B cell (primary cell): ENCODE measurements around the gene NUP210L. TPM values are rescaled to one million over a fixed set of nuclear protein-coding genes. Genes with fewer than 3 reads are reported as not detected.
A peak's percentile ranks its signal among the peaks of the same experiment; 100 is the strongest.

Source experiments
- ATAC-seq: fragments of 200-7000 bp; cut with Tn5 transposase; one replicate; pipeline ENCODE4 v1.10.0; 2021; ENCODE audit warnings: low read depth, mild to moderate bottlenecking, moderate number of reproducible peaks, moderate library complexity
- CTCF ChIA-PET: fragments of 350-600 bp; sonication (Branson Sonifier 250); formaldehyde crosslinking; loops from one replicate; lab custom pipeline; 2021; ENCODE audit warnings: antibody characterized with exemption, inconsistent platforms; lab: Charles Lee
- POLR2A ChIA-PET: fragments of 350-600 bp; sonication (Branson Sonifier 250); formaldehyde crosslinking; loops from one replicate; lab custom pipeline; 2021; ENCODE audit warnings: antibody characterized with exemption; lab: Charles Lee
- DNase-seq: peaks from one replicate; pipeline ENCODE4 v3.0.0; 2013
- H2AFZ ChIP-seq: 2 replicates; pipeline ENCODE4 v1.6.1; 2012; ENCODE audit warnings: mild to moderate bottlenecking, low read depth, low read length; ENCODE audit not compliant: insufficient read depth, poor library complexity, severe bottlenecking
- H3K27ac ChIP-seq, 2 donors: 1 replicate in 1 of 2; 2 replicates in 1 of 2; pipeline ENCODE4 v1.5.1; 2012 to 2013; ENCODE audit warnings: low read length in 2 of 2, mild to moderate bottlenecking in 2 of 2, moderate library complexity in 1 of 2
- H3K27me3 ChIP-seq, 4 experiments: fragments of 200-600 bp in 1 of 4; sonication (generic) in 1 of 4; replicated peaks in 1 of 4; 1 replicate in 2 of 4; 2 replicates in 2 of 4; pipeline versions ENCODE4 v1.6.1 to v1.7.0; 2013 to 2016; ENCODE audit warnings: low read length in 3 of 4, mild to moderate bottlenecking in 2 of 4, mixed read lengths in 1 of 4, moderate library complexity in 1 of 4; ENCODE audit not compliant: insufficient read depth in 4 of 4, control insufficient read depth in 3 of 4; ENCODE audit errors: control extremely low read depth in 1 of 4
- H3K36me3 ChIP-seq, 2 experiments: replicated peaks in 1 of 2; 1 replicate in 1 of 2; 2 replicates in 1 of 2; pipeline versions ENCODE4 v1.6.1 to v1.7.1; 2013; ENCODE audit warnings: low read length in 1 of 2; ENCODE audit not compliant: insufficient read depth in 2 of 2, control insufficient read depth in 1 of 2; ENCODE audit errors: control extremely low read depth in 1 of 2, extremely low read depth in 1 of 2
- H3K4me1 ChIP-seq, 2 donors: fragments of 200-600 bp in 1 of 2; sonication (generic) in 1 of 2; 1 replicate in 1 of 2; 2 replicates in 1 of 2; pipeline versions ENCODE4 v1.5.1 to v1.6.1; 2013 to 2017; ENCODE audit warnings: low read length in 2 of 2; ENCODE audit not compliant: control insufficient read depth in 2 of 2, insufficient read depth in 2 of 2
- H3K4me2 ChIP-seq: replicated peaks from 2 replicates; pipeline ENCODE3; 2012; ENCODE audit warnings: mild to moderate bottlenecking, low read depth, low read length; ENCODE audit not compliant: poor library complexity, severe bottlenecking
- H3K4me3 ChIP-seq, 5 experiments: fragments of 200-600 bp in 1 of 5; sonication (generic) in 1 of 5; 1 replicate in 3 of 5; 2 replicates in 2 of 5; pipeline versions ENCODE4 v1.5.1 to v1.7.0; 2011 to 2016; ENCODE audit warnings: low read length in 4 of 5, mild to moderate bottlenecking in 4 of 5, low read depth in 2 of 5, control low read depth in 1 of 5, moderate library complexity in 1 of 5; ENCODE audit not compliant: insufficient read depth in 1 of 5; ENCODE audit errors: control extremely low read depth in 1 of 5, extremely low read depth in 1 of 5
- H3K79me2 ChIP-seq: fragments of 200-600 bp; sonication (generic); one replicate; pipeline ENCODE4 v1.6.0; 2016; ENCODE audit warnings: low read length; ENCODE audit not compliant: control insufficient read depth, insufficient read depth
- H3K9ac ChIP-seq: fragments of 200-600 bp; sonication (generic); 2 replicates; pipeline ENCODE4 v1.6.1; 2017; ENCODE audit warnings: mild to moderate bottlenecking, low read length, moderate library complexity
- H3K9me3 ChIP-seq, 3 donors: one replicate each; pipeline versions ENCODE4 v1.6.1 to v1.7.1; 2013; ENCODE audit warnings: low read length in 2 of 3; ENCODE audit not compliant: control insufficient read depth in 2 of 3, insufficient read depth in 1 of 3; ENCODE audit errors: control extremely low read depth in 1 of 3
- H4K20me1 ChIP-seq: 2 replicates; pipeline ENCODE4 v1.6.0; 2012; ENCODE audit warnings: mild to moderate bottlenecking, low read length; ENCODE audit not compliant: insufficient read depth, control insufficient read depth, poor library complexity, severe bottlenecking
- H3K27ac Mint-ChIP-seq: one replicate; pipeline ENCODE4 v1.8.0; 2021; ENCODE audit warnings: mixed read lengths
- H3K27me3 Mint-ChIP-seq: one replicate; pipeline ENCODE4 v1.8.0; 2021; ENCODE audit warnings: mixed read lengths
- H3K4me1 Mint-ChIP-seq: one replicate; pipeline ENCODE4 v1.8.0; 2021; ENCODE audit warnings: mixed read lengths
- H3K4me3 Mint-ChIP-seq: one replicate; pipeline ENCODE4 v1.8.0; 2021; ENCODE audit warnings: mixed read lengths
- H3K9me3 Mint-ChIP-seq: one replicate; pipeline ENCODE4 v1.8.0; 2022; ENCODE audit warnings: mixed read lengths; ENCODE audit not compliant: insufficient read depth
- EZH2 ChIP-seq: IDR thresholded peaks from 2 replicates; pipeline ENCODE4 v1.6.1; 2012; ENCODE audit warnings: borderline replicate concordance, low read depth, mild to moderate bottlenecking, moderate library complexity, low read length; ENCODE audit not compliant: insufficient read depth, poor library complexity, severe bottlenecking
- WGBS: methylation state at CpG from one replicate; pipeline ENCODE4 v1.1.5; 2013; ENCODE audit warnings: missing lambda C conversion rate; ENCODE audit not compliant: insufficient coverage; 5-methylcytosine and 5-hydroxymethylcytosine counted together
- intact Hi-C: fragments of 100-400 bp; cut with micrococcal nuclease; formaldehyde crosslinking; loops from one replicate; pipeline ENCODE4 v1.10.0; 2022
- polyA minus RNA-seq: library from RNA; depleted of rRNA, polyadenylated mRNA; stranded (reverse); fragments of >200 nt; gene quantifications from 2 replicates; pipeline ENCODE4 v1.2.3, GENCODE V29; 2012
- polyA plus RNA-seq: library from polyadenylated mRNA; depleted of rRNA; stranded (reverse); fragments of >200 nt; gene quantifications from 2 replicates; pipeline ENCODE4 v1.2.3, GENCODE V29; 2012
- total RNA-seq, 2 donors: library from RNA; stranded (reverse); fragments of 120-200 nt in 1 of 2; gene quantifications; 1 replicate in 1 of 2; 2 replicates in 1 of 2; pipeline versions ENCODE4 v1.2.3 to v1.2.4, GENCODE V29; 2013 to 2022
- TF ChIP-seq, protein P1 (sequence below): fragments of 200-600 bp; IDR thresholded peaks from one replicate; pipeline ENCODE4 v1.8.0; 2022; ENCODE audit warnings: antibody characterized with exemption, mild to moderate bottlenecking

Gene NUP210L
- total RNA-seq (0.15 and 0.20 TPM in 2 replicates), polyA plus RNA-seq (0.04 TPM in 1 of 2 replicates, not detected in the other), polyA minus RNA-seq (0.07 and 0.09 TPM in 2 replicates)
- 0.02 TPM for total RNA-seq (2013)

DNA sequence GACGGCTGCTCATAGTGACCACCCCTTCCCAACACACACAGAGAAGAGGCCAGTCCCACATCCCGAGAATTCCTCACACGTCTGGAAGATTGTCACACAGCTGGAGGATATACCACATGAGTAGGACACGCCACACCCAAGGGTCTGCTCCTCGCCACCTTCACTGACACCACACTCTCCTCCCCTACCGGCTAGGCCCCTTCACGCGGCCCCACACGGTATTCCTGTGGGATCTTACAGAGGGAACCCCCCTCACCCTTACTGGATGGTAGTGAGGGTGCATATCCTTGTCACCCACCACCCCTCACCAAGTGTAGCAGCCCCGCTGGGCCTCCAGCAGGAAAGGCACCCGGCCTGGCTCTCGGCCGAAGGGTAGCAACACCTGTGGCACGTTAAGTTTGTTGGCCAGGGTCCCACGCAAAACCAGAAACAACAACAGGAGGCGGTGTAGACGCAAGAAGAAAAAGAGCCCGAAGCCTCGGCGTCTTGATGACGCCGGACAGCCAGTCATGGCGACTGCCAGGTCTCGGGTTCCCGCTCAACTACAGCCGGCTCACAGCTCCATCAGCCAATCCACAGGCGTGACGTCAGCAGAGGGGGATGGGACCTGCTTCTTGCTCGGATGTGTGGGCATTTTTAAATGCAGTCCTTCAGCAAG is at the start of gene NUP210L:
Gene NUP210L (minus strand): TSS at position 540 of the 658 bp plus-strand sequence.
- Histone ChIP-seq H3K79me2 (peaks cover 2% of the 10 kb centered on the region), H3K4me2 (no peak within 1 kb of the TSS), H3K36me3 (peaks cover 0 to 45% of the 10 kb centered on the region in 2 experiments), H4K20me1 (peaks cover 17% of the 10 kb centered on the region), H3K9me3 (peaks cover 0 to 1% (median 0%) of the 10 kb centered on the region in 3 donors), H3K4me3 (no peak within 1 kb of the TSS), H3K9ac (no peak within 1 kb of the TSS), H3K27me3 (no peaks in the 10 kb centered on the region), H2AFZ (no peak within 1 kb of the TSS), H3K4me1 (peaks cover 15 to 17% of the 10 kb centered on the region in 2 donors), H3K27ac (peak within 1 kb of the TSS in 1 of 2 donors; percentile 55)
- DNase-seq (no peak), ATAC-seq (no peak)
- ChIA-PET CTCF (interaction anchor here (0.5 kb wide), 1 partner anchor 11 kb away, joined by 4 read pairs; no protein-coding TSS in a partner anchor), POLR2A (interaction anchor here (1.2 kb wide), 1 partner anchor 24 kb away, joined by 3 read pairs; no protein-coding TSS in a partner anchor)
- Mint-ChIP-seq H3K27ac (peak within 1 kb of the TSS; percentile 16), H3K4me3 (no peak within 1 kb of the TSS), H3K9me3 (peaks cover 1% of the 10 kb centered on the region), H3K27me3 (no peaks in the 10 kb centered on the region), H3K4me1 (peaks cover 21% of the 10 kb centered on the region)
- TF ChIP-seq, protein P1, sequence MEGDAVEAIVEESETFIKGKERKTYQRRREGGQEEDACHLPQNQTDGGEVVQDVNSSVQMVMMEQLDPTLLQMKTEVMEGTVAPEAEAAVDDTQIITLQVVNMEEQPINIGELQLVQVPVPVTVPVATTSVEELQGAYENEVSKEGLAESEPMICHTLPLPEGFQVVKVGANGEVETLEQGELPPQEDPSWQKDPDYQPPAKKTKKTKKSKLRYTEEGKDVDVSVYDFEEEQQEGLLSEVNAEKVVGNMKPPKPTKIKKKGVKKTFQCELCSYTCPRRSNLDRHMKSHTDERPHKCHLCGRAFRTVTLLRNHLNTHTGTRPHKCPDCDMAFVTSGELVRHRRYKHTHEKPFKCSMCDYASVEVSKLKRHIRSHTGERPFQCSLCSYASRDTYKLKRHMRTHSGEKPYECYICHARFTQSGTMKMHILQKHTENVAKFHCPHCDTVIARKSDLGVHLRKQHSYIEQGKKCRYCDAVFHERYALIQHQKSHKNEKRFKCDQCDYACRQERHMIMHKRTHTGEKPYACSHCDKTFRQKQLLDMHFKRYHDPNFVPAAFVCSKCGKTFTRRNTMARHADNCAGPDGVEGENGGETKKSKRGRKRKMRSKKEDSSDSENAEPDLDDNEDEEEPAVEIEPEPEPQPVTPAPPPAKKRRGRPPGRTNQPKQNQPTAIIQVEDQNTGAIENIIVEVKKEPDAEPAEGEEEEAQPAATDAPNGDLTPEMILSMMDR: no peak
- no peak for TF ChIP-seq EZH2
- WGBS: 96% methylated on average over 23 of the region's 29 CpGs
- intact Hi-C loops: no loop called here

DNA sequence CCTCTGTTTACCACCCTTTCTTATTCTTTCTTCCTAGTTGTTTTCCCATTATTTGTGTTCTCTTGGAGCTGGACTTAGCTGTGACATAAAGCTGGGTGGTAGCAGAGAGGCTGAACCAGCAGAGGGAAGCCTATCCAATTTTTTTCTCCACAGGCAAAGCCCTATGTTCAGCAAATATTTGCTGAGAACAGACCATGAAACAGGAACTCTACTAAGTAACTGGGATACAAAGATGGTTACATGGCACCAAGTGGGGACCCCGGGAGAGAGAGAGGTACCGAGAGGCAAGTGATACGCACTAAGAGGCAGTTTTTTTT is 44.6 kb upstream of the NUP210L start:
- Histone ChIP-seq H3K79me2 (no peaks in the 10 kb centered on the region), H3K27me3 (no peaks in the 10 kb centered on the region), H3K36me3 (no peaks in the 10 kb centered on the region), H3K4me3 (no peak overlapping the region), H2AFZ (peak overlapping the region; percentile 68), H3K27ac (peak overlapping the region in 1 of 2 donors; percentile 28), H4K20me1 (no peaks in the 10 kb centered on the region), H3K9ac (no peak overlapping the region), H3K4me1 (peaks cover 5% of the 10 kb centered on the region in 2 donors), H3K9me3 (no peaks in the 10 kb centered on the region), H3K4me2 (no peak overlapping the region)
- ChIA-PET POLR2A (interaction anchor here (0.6 to 1.3 kb wide), 3 partner anchors 21 to 72 kb away, joined by 3 to 12 read pairs (median 3); partner anchors contain the start of gene UBAP2L), CTCF (interaction anchor here (0.6 to 3.3 kb wide), 23 partner anchors 8 to 354 kb away, joined by 3 to 27 read pairs (median 6); partner anchors contain the start of genes HAX1 and UBAP2L)
- Mint-ChIP-seq H3K4me1 (no peaks in the 10 kb centered on the region), H3K27ac (no peak overlapping the region), H3K9me3 (no peaks in the 10 kb centered on the region), H3K27me3 (no peaks in the 10 kb centered on the region), H3K4me3 (no peak overlapping the region)
- 84% methylated on average over 3 of the region's 3 CpGs for WGBS
- TF ChIP-seq EZH2: no peak
- TF ChIP-seq, protein P1: no peak
- DNase-seq (no peak), ATAC-seq (no peak)
- intact Hi-C loops: loop anchor here (1.0 kb wide), 3 partner anchors 16 to 136 kb away; partner anchors contain the start of gene HAX1
